HepG2 (cell line): ENCODE results near the gene TOM1L2. TPM values are rescaled to one million over a fixed set of nuclear protein-coding genes. Genes with fewer than 3 reads are reported as not detected.

Experiments used
- ATAC-seq: fragments of 200-7000 bp; cut with Tn5 transposase; 3 replicates; pipeline ENCODE4 v1.9.1; 2020; ENCODE audit warnings: mild to moderate bottlenecking, moderate library complexity
- BruUV-seq: library from RNA; stranded (reverse); fragments of 400-500 nt; replicated peaks from 2 replicates; lab custom pipeline; 2021; lab: Mats Ljungman, UMichigan
- CTCF ChIA-PET: fragments of 300-600 bp; formaldehyde crosslinking; extraction: SDS; loops from one replicate; lab custom pipeline; 2021; ENCODE audit warnings: low total read pairs, inconsistent platforms, low intra/inter-chr PET ratio; lab: Yijun Ruan, JAX
- POLR2A ChIA-PET: fragments of 350-600 bp; sonication (Branson Sonifier 250); formaldehyde crosslinking; loops from one replicate; lab custom pipeline; 2020; ENCODE audit warnings: antibody characterized with exemption, inconsistent platforms; lab: Yijun Ruan, JAX
- DNase-seq: peaks from one replicate; pipeline ENCODE4 v3.0.0-alpha.2; 2015; ENCODE audit warnings: low spot score
- FAIRE-seq: peaks from 3 replicates; lab custom pipeline; 2011; peaks lifted over from hg19 to GRCh38; lab: Jason Lieb, UNC
- H2AFZ ChIP-seq: one replicate; pipeline ENCODE4 v1.6.1; 2011; ENCODE audit warnings: low read length, inconsistent platforms
- H3K27ac ChIP-seq: fragments of 300-600 bp; 3 replicates; pipeline ENCODE4 v1.8.0; 2011; ENCODE audit warnings: mixed run types, mild to moderate bottlenecking, mixed read lengths, low read length, inconsistent platforms; ENCODE audit not compliant: insufficient read depth; ENCODE audit errors: extremely low read length
- H3K27me3 ChIP-seq, 2 experiments: fragments of 200-600 bp in 1 of 2; 2 replicates in 1 of 2; 3 replicates in 1 of 2; pipeline versions ENCODE4 v1.6.0 to v1.8.0; 2011; ENCODE audit warnings: low read length in 2 of 2, mild to moderate bottlenecking in 2 of 2, moderate library complexity in 2 of 2, inconsistent platforms in 1 of 2; ENCODE audit not compliant: insufficient read depth in 2 of 2, control insufficient read depth in 1 of 2
- H3K36me3 ChIP-seq, 2 experiments: fragments of 200-600 bp in 1 of 2; replicated peaks in 1 of 2; 2 replicates in 1 of 2; 3 replicates in 1 of 2; pipeline versions ENCODE4 v1.5.1 to v1.8.0; 2011; ENCODE audit warnings: low read length in 2 of 2, inconsistent platforms in 1 of 2; ENCODE audit not compliant: insufficient read depth in 2 of 2, control insufficient read depth in 1 of 2
- H3K4me1 ChIP-seq: 2 replicates; pipeline ENCODE4 v1.5.1; 2012; ENCODE audit warnings: low read length, inconsistent platforms; ENCODE audit not compliant: insufficient read depth
- H3K4me2 ChIP-seq: 2 replicates; pipeline ENCODE4 v1.6.0; 2011; ENCODE audit warnings: low read depth, low read length, inconsistent platforms
- H3K4me3 ChIP-seq, 3 experiments: fragments of 200-600 bp in 1 of 3; sonication (generic), shearing (Covaris generic) in 1 of 3; replicated peaks in 1 of 3; 2 replicates each; pipeline ENCODE4 v1.5.1; 2011 to 2016; ENCODE audit warnings: low read length in 3 of 3, inconsistent platforms in 2 of 3, low read depth in 2 of 3, mild to moderate bottlenecking in 2 of 3, control low read depth in 1 of 3, mixed read lengths in 1 of 3; ENCODE audit not compliant: insufficient read depth in 1 of 3
- H3K79me2 ChIP-seq: one replicate; pipeline ENCODE4 v1.6.1; 2011; ENCODE audit warnings: low read length, inconsistent platforms; ENCODE audit not compliant: insufficient read depth
- H3K9ac ChIP-seq: 2 replicates; pipeline ENCODE4 v1.6.0; 2011; ENCODE audit warnings: mild to moderate bottlenecking, low read depth, low read length, inconsistent platforms; ENCODE audit not compliant: insufficient read depth
- H3K9me3 ChIP-seq: 2 replicates; pipeline ENCODE4 v1.5.1; 2012; ENCODE audit warnings: mild to moderate bottlenecking, low read length
- H4K20me1 ChIP-seq: 2 replicates; pipeline ENCODE4 v1.6.0; 2011; ENCODE audit warnings: inconsistent platforms, mild to moderate bottlenecking, low read length, moderate library complexity; ENCODE audit not compliant: insufficient read depth
- E2F1 ChIP-seq: sonication (generic); formaldehyde crosslinking; IDR thresholded peaks from 2 replicates; pipeline ENCODE4 v1.5.0; 2020; ENCODE audit warnings: missing genetic modification reagents
- ETS1 ChIP-seq: sonication (generic); formaldehyde crosslinking; IDR thresholded peaks from 2 replicates; pipeline ENCODE4 v1.4.0; 2020; ENCODE audit warnings: missing genetic modification reagents
- SMC3 ChIP-seq: IDR thresholded peaks from 2 replicates; pipeline ENCODE4 v1.6.1; 2011; ENCODE audit warnings: low read length, improper control_type of control experiment
- ZSCAN30 ChIP-seq: sonication (generic); formaldehyde crosslinking; IDR thresholded peaks from 2 replicates; pipeline ENCODE4 v1.5.0; 2020; ENCODE audit warnings: mild to moderate bottlenecking, missing genetic modification reagents
- WGBS: methylation state at CpG from one replicate; pipeline ENCODE4 v1.1.6; 2017; ENCODE audit warnings: low lambda C conversion rate; 5-methylcytosine and 5-hydroxymethylcytosine counted together
- in situ Hi-C: cut with HindIII; loops from 2 replicates; pipeline ENCODE4 v1.10.0; 2017; ENCODE audit warnings: low pct_unique_long_range_greater_than_20kb; ENCODE audit not compliant: extremely low pct_ligation_motif_present
- intact Hi-C: fragments of 100-400 bp; cut with micrococcal nuclease; formaldehyde crosslinking; loops from one replicate; pipeline ENCODE4 v1.10.0; 2022; ENCODE audit not compliant: unreplicated experiment
- polyA plus RNA-seq, 8 experiments: library from polyadenylated mRNA; depleted of rRNA in 3 of 8; stranded (reverse) in 7 of 8; unstranded in 1 of 8; fragments of >200 nt; fragmentation: Illumina TruSeq in 4 of 8; extraction: Trizol in 4 of 8; gene quantifications; 2 replicates each; pipeline versions ENCODE4 v1.2.1 to v1.2.3, GENCODE V29; 2011 to 2016; ENCODE audit warnings: low read depth in 4 of 8, missing spikeins in 1 of 8, mixed read lengths in 1 of 8; ENCODE audit not compliant: insufficient read depth in 1 of 8
- total RNA-seq, 5 experiments: library from RNA; depleted of rRNA; stranded (reverse); fragments of >200 nt; fragmentation: Illumina TruSeq; extraction: Trizol; gene quantifications; 2 replicates each; pipeline ENCODE4 v1.2.3, GENCODE V29; 2016; ENCODE audit warnings: low read depth in 1 of 5
- TF ChIP-seq, protein P1 (sequence below): IDR thresholded peaks from 2 replicates; pipeline ENCODE4 v1.4.0; 2020; ENCODE audit warnings: mild to moderate bottlenecking, missing genetic modification reagents

The TOM1L2 gene
- total and polyA plus RNA-seq, 2 of the 13 experiments (the other 11 are each of a cell fraction or from before 2014, with no cell fraction given), result 4.7 to 7.4 TPM

GRCh38 chr17:17993366-17993765 is 21.2 kb upstream of the TOM1L2 start:
- Histone ChIP-seq H2AFZ (no peak overlapping the region), H3K4me2 (no peak overlapping the region), H3K27ac (no peak overlapping the region), H3K36me3 (no peaks in the 10 kb centered on the region), H3K9me3 (no peaks in the 10 kb centered on the region), H3K4me3 (no peak overlapping the region), H4K20me1 (no peaks in the 10 kb centered on the region), H3K79me2 (no peaks in the 10 kb centered on the region), H3K27me3 (peaks cover 0 to 31% of the 10 kb centered on the region in 2 experiments; a peak in 3 of 5 replicates), H3K9ac (no peak overlapping the region)
- no TSS peak for BruUV-seq
- FAIRE-seq, result no peak
- ChIA-PET POLR2A (no interaction called here), CTCF (interaction anchor here (1.4 kb wide), 1 partner anchor 41 kb away, joined by 14 read pairs; no protein-coding TSS in a partner anchor)
- no peak; the same call in 2 of the 3 replicates for ATAC-seq
- TF ChIP-seq ETS1 (CRISPR knock-in tag) (no peak), SMC3 (no peak), E2F1 (CRISPR knock-in tag) (no peak), ZSCAN30 (CRISPR knock-in tag) (no peak)
- TF ChIP-seq, protein P1, sequence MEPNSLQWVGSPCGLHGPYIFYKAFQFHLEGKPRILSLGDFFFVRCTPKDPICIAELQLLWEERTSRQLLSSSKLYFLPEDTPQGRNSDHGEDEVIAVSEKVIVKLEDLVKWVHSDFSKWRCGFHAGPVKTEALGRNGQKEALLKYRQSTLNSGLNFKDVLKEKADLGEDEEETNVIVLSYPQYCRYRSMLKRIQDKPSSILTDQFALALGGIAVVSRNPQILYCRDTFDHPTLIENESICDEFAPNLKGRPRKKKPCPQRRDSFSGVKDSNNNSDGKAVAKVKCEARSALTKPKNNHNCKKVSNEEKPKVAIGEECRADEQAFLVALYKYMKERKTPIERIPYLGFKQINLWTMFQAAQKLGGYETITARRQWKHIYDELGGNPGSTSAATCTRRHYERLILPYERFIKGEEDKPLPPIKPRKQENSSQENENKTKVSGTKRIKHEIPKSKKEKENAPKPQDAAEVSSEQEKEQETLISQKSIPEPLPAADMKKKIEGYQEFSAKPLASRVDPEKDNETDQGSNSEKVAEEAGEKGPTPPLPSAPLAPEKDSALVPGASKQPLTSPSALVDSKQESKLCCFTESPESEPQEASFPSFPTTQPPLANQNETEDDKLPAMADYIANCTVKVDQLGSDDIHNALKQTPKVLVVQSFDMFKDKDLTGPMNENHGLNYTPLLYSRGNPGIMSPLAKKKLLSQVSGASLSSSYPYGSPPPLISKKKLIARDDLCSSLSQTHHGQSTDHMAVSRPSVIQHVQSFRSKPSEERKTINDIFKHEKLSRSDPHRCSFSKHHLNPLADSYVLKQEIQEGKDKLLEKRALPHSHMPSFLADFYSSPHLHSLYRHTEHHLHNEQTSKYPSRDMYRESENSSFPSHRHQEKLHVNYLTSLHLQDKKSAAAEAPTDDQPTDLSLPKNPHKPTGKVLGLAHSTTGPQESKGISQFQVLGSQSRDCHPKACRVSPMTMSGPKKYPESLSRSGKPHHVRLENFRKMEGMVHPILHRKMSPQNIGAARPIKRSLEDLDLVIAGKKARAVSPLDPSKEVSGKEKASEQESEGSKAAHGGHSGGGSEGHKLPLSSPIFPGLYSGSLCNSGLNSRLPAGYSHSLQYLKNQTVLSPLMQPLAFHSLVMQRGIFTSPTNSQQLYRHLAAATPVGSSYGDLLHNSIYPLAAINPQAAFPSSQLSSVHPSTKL (CRISPR knock-in tag), result no peak
- TF ChIP-seq, all 625 proteins: peak for 0
- no peak for DNase-seq
- in situ Hi-C loops (loop anchor here (5.0 kb wide), 1 partner anchor 34 kb away; no protein-coding TSS in a partner anchor), intact Hi-C loops (no loop called here)
- WGBS, result 43% methylated on average over 2 of the region's 2 CpGs
- H3K4me1 ChIP-seq, result peaks cover 24% of the 10 kb centered on the region
